ENCODE results near the gene HCRTR1.

GRCh38 chr1:31658721-31659120 is 41.2 kb downstream of the HCRTR1 start:
- TF ChIP-seq CTCF (IDR thresholded peaks at IDR 0.05) (no peak), POLR2A (IDR thresholded peaks at IDR 0.05) (no peak), POLR2AphosphoS5 (IDR thresholded peaks at IDR 0.05) (no peak)
